GM04504 (cell line): ENCODE data around the gene TMEM222.

ENCODE experiments used
- DNase-seq: peaks from one replicate; pipeline ENCODE4 v3.0.0-alpha.2; 2012; ENCODE audit warnings: low read depth

The TMEM222 gene

GRCh38 chr1:27359822-27360158 is 37.8 kb downstream of the TMEM222 start:
- no peak for DNase-seq

GRCh38 chr1:27360159-27361043 is 38.4 kb downstream of the TMEM222 start:
- no peak for DNase-seq

- DNase-seq = no peak
Observed at GRCh38 chr1:27361044-27361402, 39.1 kb downstream of the TMEM222 start.

GRCh38 chr1:27361553-27361952 is 39.6 kb downstream of the TMEM222 start:
- no peak for DNase-seq

- DNase-seq = no peak
Observed at GRCh38 chr1:27363766-27364695, 42.1 kb downstream of the TMEM222 start.

GRCh38 chr1:27364696-27365371 is 42.9 kb downstream of the TMEM222 start:
- DNase-seq = no peak

GRCh38 chr1:27365372-27366112 is 43.6 kb downstream of the TMEM222 start:
- peak; percentile 78 for DNase-seq

- peak; percentile 52 for DNase-seq
Observed at GRCh38 chr1:27366113-27366410, 44.1 kb downstream of the TMEM222 start.

- peak; percentile 53 for DNase-seq
Observed at GRCh38 chr1:27366411-27367159, 44.6 kb downstream of the TMEM222 start, which contains the start of gene MAP3K6. Gene MAP3K6, minus strand, starts transcription at chr1:27366961. Its CDS starts 364 bp downstream, at chr1:27366597.

GRCh38 chr1:27367160-27367650 is 45.2 kb downstream of the TMEM222 start:
- no peak for DNase-seq

- no peak for DNase-seq
Observed at GRCh38 chr1:27368869-27369582, 47.1 kb downstream of the TMEM222 start.

GRCh38 chr1:27372022-27372807 is 50.3 kb downstream of the TMEM222 start:
- DNase-seq = no peak

GRCh38 chr1:27372808-27373690 is 51.1 kb downstream of the TMEM222 start:
- DNase-seq = no peak

GRCh38 chr1:27374362-27375086 is 52.6 kb downstream of the TMEM222 start, which contains the start of gene FCN3:
Gene FCN3, minus strand, starts transcription at chr1:27374824. Its CDS starts 6 bp downstream, at chr1:27374818.
- DNase-seq = no peak

GRCh38 chr1:27377760-27378495 is 56.0 kb downstream of the TMEM222 start:
- no peak for DNase-seq

GRCh38 chr1:27379564-27380122 is 57.7 kb downstream of the TMEM222 start:
- no peak for DNase-seq
